Measurements from ENCODE around the gene TRIP13.
"Not testable (repeated sequence)": the region's sequence is repeated elsewhere in the genome, so short reads cannot be mapped to it uniquely, and the experiment has no call there.

The TRIP13 gene, protein sequence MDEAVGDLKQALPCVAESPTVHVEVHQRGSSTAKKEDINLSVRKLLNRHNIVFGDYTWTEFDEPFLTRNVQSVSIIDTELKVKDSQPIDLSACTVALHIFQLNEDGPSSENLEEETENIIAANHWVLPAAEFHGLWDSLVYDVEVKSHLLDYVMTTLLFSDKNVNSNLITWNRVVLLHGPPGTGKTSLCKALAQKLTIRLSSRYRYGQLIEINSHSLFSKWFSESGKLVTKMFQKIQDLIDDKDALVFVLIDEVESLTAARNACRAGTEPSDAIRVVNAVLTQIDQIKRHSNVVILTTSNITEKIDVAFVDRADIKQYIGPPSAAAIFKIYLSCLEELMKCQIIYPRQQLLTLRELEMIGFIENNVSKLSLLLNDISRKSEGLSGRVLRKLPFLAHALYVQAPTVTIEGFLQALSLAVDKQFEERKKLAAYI

DNA sequence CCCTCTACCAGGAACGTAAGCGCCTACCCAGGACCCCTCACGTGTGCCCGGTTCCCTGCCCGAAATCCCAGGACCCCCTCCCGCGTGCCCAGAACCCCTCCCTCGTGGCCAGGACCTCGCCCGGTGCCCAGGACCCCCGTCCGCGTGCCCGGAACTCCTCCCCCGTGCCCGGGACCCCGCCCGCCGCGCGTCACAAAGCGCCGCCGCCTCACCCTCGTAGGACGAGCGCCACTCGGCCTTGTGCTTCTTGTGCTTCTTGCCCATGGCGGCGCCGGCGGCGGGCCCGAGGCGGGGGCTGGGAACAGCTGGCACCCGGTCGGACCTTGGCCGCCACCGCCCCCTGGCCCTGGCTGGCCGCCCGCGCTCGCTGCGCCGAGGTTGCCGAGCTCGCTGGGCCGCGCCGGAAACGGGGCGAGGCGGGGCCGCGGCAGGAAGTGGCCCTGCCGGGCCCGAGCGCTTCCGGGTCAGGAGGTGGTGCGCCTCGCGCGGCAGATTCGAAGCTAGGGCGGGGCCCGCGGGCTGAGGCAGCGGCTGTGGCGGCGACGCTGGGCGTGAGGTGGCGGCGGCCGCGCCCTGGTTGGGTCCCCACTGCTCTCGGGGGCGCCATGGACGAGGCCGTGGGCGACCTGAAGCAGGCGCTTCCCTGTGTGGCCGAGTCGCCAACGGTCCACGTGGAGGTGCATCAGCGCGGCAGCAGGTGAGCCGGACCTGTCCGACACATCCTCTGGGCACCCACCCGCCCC lies at the start of gene TRIP13, which contains the start of gene BRD9:
TSS of gene TRIP13 (plus strand) at position 491 of the 743 bp plus-strand sequence. CDS start at position 606, 115 bp downstream.
TSS of gene BRD9 (minus strand) at position 408 of the 743 bp plus-strand sequence. CDS start at position 264, 144 bp downstream.
- DNase-seq = peak; percentile 74

DNA sequence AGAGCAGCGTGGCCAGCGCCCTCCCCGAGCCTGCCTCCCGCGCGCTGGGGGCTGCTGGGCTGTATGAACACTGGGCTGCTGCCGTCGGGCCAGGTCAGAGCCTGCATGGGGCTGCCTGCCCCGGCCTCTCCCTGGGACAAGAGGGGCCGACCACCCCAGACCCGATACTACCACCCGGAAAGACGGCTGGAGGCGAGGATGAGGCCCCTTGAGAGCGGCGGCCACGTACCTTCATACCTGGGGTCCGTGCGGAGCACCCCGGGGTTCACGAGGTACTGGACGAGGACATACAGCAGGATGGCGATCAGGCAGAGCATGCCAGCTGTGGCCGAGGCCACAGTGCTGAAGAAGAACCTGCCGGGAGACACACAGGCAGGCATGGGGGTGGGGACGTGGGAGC lies 49.3 kb upstream of the TRIP13 start:
- DNase-seq = not testable (repeated sequence)

DNA sequence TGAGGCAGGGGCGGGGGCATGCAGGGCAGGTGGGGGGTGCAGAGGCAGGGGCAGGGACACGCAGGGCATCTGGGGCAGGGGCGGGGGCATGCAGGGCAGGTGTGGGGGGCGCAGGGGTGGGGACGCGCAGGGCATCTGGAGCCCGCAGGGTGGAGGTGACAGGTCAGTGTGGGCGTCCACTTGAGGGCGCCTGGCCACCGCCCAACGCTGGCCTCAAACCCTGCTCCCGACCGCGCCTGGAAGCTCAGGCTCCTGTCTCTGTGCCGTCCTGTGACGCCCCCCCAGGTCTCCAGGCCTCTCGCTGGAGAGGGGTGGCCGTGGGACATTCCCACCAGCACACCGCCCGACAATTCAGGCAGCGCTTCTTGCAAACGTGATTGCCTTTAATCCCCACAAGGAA lies 48.8 kb upstream of the TRIP13 start:
- DNase-seq = not testable (repeated sequence)

DNA sequence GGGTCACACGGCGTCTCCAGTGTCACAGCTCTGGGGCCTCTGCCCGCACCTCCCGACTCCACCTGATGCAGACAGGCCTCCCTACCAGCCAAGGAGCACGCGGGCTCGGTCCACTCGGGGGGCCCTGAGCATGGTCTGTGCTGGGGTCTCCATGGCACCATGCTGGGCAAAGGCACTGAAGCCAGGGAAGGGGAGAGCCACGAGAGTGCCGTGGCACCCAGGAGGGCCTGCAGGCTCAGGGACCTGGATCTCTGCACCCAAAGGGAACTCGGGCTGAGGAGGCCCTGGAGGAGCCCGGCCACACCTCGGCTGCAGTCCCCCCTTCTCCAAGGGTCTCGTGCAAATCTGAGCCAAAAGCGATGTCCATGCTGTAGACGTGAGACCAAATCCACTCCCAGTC lies 48.3 kb upstream of the TRIP13 start:
- not testable (repeated sequence) for DNase-seq

DNA sequence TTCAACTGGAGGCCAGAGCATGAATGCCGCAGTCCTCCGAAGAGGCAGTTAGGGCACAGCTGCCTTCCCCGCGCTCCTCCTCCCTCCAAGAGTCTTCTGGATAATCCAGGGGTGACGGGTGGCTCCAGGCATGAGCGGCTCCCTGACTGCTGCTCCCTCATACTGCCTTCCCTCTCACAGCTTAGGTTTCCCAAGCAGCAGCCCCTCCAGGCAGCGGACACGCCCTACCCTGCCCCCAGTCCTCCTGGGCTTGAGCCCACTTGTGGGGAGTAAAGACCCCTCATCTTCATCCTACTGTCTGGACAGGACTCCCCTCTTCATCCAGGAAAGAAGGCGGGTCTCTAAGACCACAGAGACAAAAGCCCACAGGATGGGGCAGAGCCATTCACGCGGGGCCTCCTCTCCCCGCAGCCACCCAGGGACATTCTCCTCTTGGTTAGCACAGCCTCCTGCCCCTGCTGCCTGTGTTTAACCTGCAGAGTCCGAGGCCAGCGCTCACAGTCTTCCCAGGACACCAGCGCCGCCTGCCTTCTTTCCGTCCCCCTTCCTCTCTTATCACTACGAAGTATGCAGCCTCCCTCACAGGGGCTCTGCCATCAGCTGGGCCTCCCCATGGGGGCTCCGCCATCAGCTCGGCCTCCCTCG lies 47.5 kb upstream of the TRIP13 start:
- DNase-seq = not testable (repeated sequence)

DNA sequence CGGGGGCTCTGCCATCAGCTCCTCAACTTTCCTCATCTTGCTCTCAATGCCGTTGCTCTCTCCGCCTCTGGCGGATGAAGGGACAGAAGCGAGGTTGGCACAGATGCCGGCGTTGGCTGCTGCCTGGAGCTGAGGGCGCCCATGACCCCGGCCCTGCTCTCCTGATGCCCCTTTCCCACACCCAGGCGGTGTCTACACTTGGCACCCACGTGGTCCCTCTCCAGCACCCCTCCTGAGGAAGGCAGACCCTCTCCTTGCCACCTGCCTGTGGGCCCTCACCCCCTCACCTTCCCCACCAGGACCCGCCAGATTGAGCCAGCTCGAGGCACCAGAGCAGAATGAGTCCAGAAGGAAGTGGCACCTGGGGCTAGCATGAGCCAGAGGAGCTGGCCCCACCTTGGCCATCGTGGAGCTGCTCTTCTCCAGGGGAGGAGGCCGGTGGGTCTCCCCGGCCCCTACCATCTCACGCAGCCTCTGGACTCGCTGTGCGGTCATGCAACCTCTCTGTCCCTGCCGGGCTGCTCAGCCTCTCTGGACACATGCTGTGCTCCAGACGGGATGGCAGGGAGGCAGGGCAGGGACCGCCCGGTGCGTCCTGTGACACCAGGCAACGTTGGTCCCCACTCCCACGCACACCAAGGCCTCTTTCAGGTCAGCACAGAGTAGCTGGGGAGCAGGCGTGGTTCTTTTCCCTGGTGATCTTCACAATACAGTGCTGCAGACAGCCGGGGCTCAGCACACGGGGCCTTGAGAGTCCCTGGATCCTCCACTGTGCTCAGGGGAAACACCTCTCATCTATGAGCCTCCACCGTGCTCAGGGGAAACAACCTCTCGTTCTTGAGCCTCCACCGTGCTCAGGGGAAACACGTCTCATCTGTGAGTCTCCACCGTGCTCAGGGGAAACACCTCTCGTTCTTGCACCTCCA lies 46.7 kb upstream of the TRIP13 start:
- DNase-seq = not testable (repeated sequence)

DNA sequence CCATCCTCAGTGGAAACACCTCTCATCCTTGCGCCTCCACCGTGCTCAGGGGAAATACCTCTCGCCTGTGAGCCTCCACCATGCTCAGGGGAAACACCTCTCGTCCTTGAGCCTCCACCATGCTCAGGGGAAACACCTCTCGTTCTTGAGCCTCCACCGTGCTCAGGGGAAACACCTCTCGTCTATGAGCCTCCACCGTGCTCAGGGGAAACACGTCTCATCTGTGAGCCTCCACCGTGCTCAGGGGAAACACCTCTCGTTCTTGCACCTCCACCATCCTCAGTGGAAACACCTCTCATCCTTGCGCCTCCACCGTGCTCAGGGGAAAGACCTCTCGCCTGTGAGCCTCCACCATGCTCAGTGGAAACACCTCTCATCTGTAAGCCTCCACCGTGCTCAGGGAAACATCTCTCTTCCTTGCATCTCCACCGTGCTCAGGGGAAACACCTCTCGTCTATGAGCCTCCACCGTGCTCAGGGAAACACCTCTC lies 46.0 kb upstream of the TRIP13 start:
- not testable (repeated sequence) for DNase-seq

DNA sequence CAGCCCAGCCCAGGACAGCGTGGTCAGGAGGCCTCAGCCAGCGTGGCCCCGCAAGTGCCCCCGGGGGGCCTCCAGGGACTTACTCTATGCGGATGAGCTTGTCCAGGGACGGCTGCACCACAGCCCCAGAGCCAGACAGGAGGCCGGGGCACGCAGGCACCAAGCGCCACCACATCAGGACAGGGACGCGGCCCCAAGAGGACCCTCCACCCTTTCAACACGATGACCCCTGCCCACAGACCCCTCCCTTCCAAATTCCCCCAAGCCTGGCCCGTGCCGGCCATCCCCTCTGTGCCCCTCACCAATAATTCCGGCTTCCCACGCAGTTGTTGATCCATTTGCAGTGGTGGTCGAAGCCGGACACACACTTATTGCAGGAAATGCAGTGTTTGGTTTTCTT lies 45.5 kb upstream of the TRIP13 start:
- DNase-seq = not testable (repeated sequence)

DNA sequence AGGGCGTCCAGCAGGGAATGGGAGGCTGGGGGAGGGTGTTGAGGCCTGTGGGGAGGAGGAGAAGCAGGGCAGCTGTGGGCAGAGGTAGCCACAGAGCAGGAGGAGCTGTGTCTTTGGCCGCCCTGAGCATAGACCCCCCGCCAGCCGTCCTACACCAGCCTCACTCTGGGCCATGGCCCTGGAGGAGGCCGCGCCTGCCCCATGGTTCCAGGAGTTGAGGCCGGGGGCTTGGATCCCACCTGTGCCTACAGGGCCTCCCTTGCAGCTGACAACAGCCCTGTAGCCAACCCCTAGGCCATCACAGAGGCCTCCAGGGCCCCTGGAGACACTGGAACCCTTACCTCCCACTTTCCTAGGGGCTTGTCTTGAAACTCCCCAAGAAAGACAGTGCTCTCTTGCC lies 44.9 kb upstream of the TRIP13 start:
- DNase-seq = not testable (repeated sequence)

DNA sequence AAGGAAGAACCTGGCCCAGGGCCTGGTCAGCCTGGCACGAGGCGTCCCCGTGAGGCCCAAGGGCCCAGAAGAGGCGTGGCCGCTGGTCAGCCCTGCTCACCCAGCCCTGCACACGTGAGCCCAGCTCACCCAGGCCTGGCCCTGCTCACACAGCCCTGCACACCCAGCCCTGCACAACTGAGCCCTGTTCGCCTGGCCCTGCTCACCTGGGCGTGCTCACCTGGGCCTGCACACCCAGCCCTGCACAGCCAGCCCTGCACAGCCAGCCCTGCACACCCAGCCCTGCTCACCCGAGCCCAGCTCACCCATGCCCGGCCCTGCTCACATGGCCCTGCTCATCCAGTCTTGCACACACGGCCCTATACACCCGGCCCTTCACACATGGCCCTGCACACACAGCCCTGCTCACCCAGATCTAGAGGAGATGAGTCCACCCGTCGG lies 44.0 kb upstream of the TRIP13 start:
- DNase-seq = no peak

DNA sequence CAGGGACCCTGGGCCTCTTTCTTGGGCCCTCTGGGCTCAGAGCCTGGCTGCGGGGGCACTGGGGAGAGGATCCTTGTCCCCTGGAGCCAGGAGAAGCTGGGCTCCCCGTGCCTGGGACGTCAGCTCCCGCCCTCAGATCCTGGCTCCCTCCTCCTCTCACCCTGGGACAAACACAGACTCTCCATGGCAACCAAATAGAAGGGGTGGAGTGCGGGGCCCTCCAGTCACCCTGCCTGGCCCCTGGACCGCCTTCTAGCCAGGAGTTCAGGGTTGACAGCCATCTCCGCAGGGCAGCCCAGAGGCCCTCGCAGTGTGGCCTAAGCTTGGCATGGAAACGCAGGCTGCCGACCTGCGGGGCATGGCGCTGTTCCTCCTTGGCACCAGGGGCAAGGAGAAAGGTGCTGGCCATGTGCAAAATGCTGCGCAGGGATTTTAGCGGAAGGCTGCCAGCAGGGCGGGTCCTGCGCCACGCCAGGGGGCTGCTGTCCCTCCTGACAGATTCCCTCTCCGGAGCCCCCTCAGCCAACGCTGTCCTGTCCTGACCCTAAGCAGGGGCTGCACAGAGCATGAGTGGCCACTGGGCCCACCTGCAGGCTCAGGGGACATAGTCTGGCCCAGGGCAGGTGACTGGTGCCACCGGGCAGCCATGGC lies 42.9 kb upstream of the TRIP13 start:
- DNase-seq = no peak

DNA sequence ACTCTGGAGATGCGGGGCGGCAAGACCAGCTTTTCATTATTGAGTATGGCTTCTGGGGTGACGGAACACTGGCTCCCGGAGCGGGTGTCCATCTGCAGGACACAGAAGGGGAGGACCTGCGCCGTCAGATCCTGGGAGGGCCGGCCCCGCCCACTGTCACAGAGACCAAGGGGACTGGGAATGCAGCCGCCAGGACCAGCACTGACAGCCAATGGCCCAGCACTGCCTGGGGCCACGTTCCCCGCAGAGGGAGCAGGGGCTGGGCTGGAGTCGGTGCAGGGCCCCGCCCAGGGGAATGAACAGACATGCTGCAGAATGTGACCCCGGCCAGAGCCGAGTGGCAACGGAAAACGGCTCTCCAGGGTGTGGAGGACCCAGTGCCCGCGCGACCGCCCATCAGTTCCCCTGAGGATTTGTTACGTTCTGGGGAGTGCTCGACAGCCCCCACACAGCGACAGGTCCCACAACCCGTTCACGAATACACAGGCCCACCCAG lies 42.1 kb upstream of the TRIP13 start, which contains the start of gene ZDHHC11:
TSS of gene ZDHHC11 (minus strand) at position 476 of the 496 bp plus-strand sequence. CDS start at position 92, 384 bp downstream.
- peak; percentile 32 for DNase-seq

DNA sequence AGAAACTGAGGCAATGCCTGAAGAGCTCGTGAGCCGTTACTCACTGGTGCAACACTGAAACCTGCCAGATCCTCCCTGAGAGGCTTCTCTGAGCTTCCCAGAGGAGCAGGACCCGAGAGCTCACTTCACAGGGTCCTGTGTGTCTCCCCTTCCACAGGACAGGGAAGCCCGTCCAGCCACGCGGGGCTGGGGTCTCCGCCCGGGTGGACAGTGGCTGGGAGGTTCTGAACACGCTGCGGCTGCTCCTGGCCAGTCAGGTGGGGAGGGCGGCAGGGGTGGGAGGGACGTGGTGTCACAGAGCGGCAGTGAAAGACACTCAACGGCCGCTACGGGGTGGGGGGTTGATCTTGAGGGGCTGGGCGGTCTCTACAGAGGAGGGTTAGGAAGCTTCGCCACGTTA lies 41.6 kb upstream of the TRIP13 start:
- DNase-seq = no peak

DNA sequence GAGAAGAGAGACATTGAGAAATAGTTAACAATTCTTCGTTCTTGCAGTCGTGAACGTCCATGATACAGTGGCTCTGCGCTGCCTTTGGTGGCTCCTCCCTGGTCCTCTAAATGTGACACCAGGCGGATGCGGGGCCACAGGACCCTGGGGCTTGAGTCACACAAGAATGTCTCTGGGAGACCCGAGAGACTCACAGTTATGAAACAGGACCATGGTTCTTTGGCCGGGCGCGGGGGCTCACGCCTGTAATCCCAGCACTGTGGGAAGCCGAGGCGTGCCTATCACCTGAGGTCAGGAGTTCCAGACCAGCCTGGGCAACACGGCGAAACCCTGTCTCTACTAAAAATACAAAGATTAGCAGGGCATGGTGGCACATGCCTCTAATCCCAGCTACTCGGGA lies 41.1 kb upstream of the TRIP13 start:
- no peak for DNase-seq

DNA sequence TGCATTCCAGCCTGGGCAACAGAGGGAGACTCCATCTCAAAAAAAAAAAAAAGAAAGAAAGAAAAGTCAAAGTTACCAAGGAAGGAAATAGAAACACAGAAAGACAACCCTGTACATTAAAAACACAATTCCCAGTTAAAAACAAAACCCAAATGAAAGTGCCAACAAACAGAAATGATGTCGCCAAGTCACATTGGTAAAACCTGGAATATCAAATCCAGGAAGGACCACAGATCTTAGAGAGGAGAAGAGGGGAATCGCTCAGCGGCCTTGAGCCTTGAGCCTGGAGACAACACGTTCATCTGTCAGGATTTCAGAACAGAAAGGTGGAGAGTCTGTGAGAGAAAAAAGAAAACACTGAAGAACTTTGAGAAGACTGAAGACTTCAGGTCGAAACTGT lies 40.7 kb upstream of the TRIP13 start:
- no peak for DNase-seq

DNA sequence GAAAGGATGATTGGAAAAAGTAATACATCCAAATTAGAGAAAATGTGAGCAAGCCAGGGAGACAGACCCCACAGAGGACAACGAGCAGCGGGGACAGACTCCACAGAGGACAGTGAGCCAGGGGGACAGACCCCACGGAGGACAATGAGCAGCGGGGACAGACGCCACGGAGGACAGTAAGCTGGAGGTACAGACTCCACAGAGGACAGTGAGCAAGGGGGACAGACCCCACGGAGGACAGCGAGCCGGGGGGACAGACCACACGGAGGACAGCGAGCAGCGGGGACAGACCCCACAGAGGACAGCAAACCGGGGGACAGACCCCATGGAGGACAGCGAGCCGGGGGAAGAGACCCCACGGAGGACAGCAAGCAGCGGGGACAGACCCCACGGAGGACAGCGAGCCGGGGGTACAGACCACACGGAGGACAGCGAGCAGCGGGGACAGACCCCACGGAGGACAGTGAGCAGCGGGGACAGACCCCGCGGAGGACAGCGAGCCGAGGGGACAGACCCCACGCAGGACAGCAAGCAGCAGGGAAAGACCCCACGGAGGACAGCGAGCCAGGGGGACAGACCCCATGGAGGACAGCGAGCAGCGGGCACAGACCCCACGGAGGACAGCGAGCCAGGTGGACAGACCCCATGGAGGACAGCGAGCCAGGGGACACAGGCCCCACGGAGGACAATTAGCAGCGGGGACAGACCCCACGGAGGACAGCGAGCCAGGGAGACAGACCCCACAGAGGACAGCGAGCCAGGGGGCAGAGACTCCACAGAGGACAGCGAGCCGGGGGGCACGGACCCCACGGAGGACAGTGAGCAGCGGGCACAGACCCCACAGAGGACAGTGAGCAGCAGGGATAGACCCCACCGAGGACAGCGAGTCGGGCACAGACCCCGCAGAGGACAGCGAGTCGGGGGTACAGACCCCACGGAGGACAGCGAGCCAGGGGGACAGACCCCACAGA lies 40.0 kb upstream of the TRIP13 start:
- DNase-seq = no peak

DNA sequence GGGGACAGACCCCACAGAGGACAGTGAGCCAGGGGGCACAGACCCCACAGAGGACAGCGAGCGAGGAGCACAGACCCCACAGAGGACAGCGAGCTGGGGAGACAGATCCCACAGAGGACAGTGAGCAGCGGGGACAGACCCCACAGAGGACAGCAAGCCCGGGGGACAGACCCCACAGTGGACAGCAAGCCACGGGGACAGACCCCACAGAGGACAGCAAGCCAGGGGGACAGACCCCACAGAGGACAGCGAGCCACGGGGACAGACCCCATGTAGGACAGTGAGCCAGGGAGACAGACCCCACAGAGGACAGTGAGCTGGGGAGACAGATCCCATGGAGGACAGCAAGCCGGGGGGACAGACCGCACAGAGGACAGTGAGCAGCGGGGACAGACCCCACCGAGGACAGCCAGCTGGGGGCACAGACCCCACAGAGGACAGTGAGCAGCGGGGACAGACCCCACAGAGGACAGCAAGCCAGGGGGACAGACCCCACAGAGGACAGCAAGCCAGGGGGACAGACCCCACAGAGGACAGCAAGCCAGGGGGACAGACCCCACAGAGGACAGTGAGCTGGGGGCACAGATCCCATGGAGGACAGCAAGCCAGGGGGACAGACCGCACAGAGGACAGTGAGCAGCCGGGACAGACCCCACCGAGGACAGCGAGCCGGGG lies 39.1 kb upstream of the TRIP13 start:
- not testable (repeated sequence) for DNase-seq

DNA sequence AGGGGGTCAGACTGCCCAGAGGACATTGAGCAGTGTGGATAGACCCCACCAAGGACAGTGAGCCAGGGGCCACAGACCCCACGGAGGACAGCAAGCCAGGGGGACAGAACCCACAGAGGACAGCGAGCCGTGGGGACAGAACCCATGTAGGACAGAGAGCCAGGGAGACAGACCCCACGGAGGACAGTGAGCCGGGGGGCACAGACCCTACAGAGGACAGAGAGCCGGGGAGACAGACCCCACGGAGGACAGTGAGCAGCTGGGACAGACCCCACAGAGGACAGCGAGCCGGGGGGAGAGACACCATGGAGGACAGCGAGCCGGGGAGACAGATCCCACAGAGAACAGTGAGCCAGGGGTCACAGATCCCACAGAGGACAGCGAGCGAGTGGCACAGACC lies 38.5 kb upstream of the TRIP13 start:
- no peak for DNase-seq

Measured in NCI-H1105 (cell line).